Activated B cell treated with CpG ODN at 0.5 μM for 24 hours (primary cell): ENCODE results near the gene NT5DC4. TPM values are rescaled to one million over a fixed set of nuclear protein-coding genes. Genes with fewer than 3 reads are reported as not detected.

Experiments used
- ATAC-seq: fragments of 200-7000 bp; cut with Tn5 transposase; one replicate; pipeline ENCODE4 v1.10.0; 2021; ENCODE audit warnings: low read depth, mild to moderate bottlenecking, moderate library complexity
- CTCF ChIA-PET: fragments of 350-600 bp; sonication (Branson Sonifier 250); formaldehyde crosslinking; loops from one replicate; lab custom pipeline; 2021; ENCODE audit warnings: antibody characterized with exemption; lab: Charles Lee
- POLR2A ChIA-PET: fragments of 350-600 bp; sonication (Branson Sonifier 250); formaldehyde crosslinking; loops from one replicate; lab custom pipeline; 2021; ENCODE audit warnings: antibody characterized with exemption; lab: Charles Lee
- DNase-seq: peaks from one replicate; pipeline ENCODE4 v3.0.0; 2022
- H3K27ac Mint-ChIP-seq: one replicate; pipeline ENCODE4 v1.8.0; 2020; ENCODE audit warnings: mixed read lengths
- H3K27me3 Mint-ChIP-seq: one replicate; pipeline ENCODE4 v1.8.0; 2021; ENCODE audit warnings: mixed read lengths
- H3K36me3 Mint-ChIP-seq: one replicate; pipeline ENCODE4 v1.8.0; 2021; ENCODE audit warnings: low read depth, mixed read lengths
- H3K4me1 Mint-ChIP-seq: one replicate; pipeline ENCODE4 v1.8.0; 2021; ENCODE audit warnings: mixed read lengths
- H3K4me3 Mint-ChIP-seq: one replicate; pipeline ENCODE4 v1.8.0; 2020; ENCODE audit warnings: mild to moderate bottlenecking, mixed read lengths
- H3K9me3 Mint-ChIP-seq: one replicate; pipeline ENCODE4 v1.8.0; 2020; ENCODE audit warnings: mixed read lengths
- CTCF ChIP-seq: fragments of 200-600 bp; IDR thresholded peaks from one replicate; pipeline ENCODE4 v1.8.0; 2022; ENCODE audit warnings: antibody characterized with exemption, mild to moderate bottlenecking
- intact Hi-C: fragments of 100-400 bp; cut with micrococcal nuclease; formaldehyde crosslinking; loops from one replicate; pipeline ENCODE4 v1.15.1; 2024
- total RNA-seq: library from RNA; stranded (reverse); gene quantifications from 2 replicates; pipeline ENCODE4 v1.2.3, GENCODE V29; 2022

NT5DC4 gene
- total RNA-seq, 1 donor from 2014 or later, result 1.4 TPM

- POLR2A ChIA-PET, result no interaction called here
Measured at GRCh38 chr2:112686348-112687217, 34.2 kb upstream of the NT5DC4 start.

GRCh38 chr2:112687522-112687921, 33.3 kb upstream of the NT5DC4 start:
- no peak for DNase-seq
- no peaks in the 10 kb centered on the region for H3K36me3 Mint-ChIP-seq
- no peak for ATAC-seq
- no peaks in the 10 kb centered on the region for H3K27me3 Mint-ChIP-seq
- peaks cover 26% of the 10 kb centered on the region for H3K4me1 Mint-ChIP-seq
- no peak overlapping the region for H3K27ac Mint-ChIP-seq
- H3K9me3 Mint-ChIP-seq, result no peaks in the 10 kb centered on the region
- no peak for TF ChIP-seq CTCF
- H3K4me3 Mint-ChIP-seq, result no peak overlapping the region
- ChIA-PET POLR2A (interaction anchor here (0.7 kb wide), 1 partner anchor 13 kb away, joined by 6 read pairs; no protein-coding TSS in a partner anchor), CTCF (no interaction called here)
- intact Hi-C loops, result no loop called here

More at GRCh38 chr2:112686348-112687217, 34.2 kb upstream of the NT5DC4 start:
- peak overlapping the region; percentile 46 for H3K27ac Mint-ChIP-seq
- intact Hi-C loops, result no loop called here
- H3K4me1 Mint-ChIP-seq, result peaks cover 24% of the 10 kb centered on the region
- DNase-seq (no peak), ATAC-seq (peak; percentile 23)
- H3K9me3 Mint-ChIP-seq, result no peaks in the 10 kb centered on the region
- H3K36me3 Mint-ChIP-seq, result no peaks in the 10 kb centered on the region
- H3K27me3 Mint-ChIP-seq, result no peaks in the 10 kb centered on the region
- TF ChIP-seq CTCF, result no peak
- CTCF ChIA-PET, result interaction anchor here (0.7 to 2.6 kb wide), 4 partner anchors 21 to 61 kb away, joined by 4 to 19 read pairs (median 4); no protein-coding TSS in a partner anchor
- no peak overlapping the region for H3K4me3 Mint-ChIP-seq

- Mint-ChIP-seq H3K36me3 (no peaks in the 10 kb centered on the region), H3K27me3 (no peaks in the 10 kb centered on the region), H3K27ac (no peak overlapping the region), H3K4me3 (no peak overlapping the region), H3K4me1 (peaks cover 31% of the 10 kb centered on the region), H3K9me3 (no peaks in the 10 kb centered on the region)
- CTCF ChIA-PET, result no interaction called here
- DNase-seq (no peak), ATAC-seq (no peak)
- POLR2A ChIA-PET, result interaction anchor here (0.7 kb wide), 1 partner anchor 13 kb away, joined by 6 read pairs; no protein-coding TSS in a partner anchor
- TF ChIP-seq CTCF, result no peak
- intact Hi-C loops, result no loop called here
Measured at GRCh38 chr2:112688086-112688880, 32.5 kb upstream of the NT5DC4 start.

GRCh38 chr2:112690853-112691401, 29.9 kb upstream of the NT5DC4 start:
- DNase-seq (peak; percentile 37), ATAC-seq (peak; percentile 86)
- peaks cover 25% of the 10 kb centered on the region for H3K4me1 Mint-ChIP-seq
- no peaks in the 10 kb centered on the region for H3K9me3 Mint-ChIP-seq
- H3K27ac Mint-ChIP-seq, result peak overlapping the region; percentile 72
- H3K27me3 Mint-ChIP-seq, result no peaks in the 10 kb centered on the region
- intact Hi-C loops, result loop anchor here (1.0 kb wide), 5 partner anchors 17 to 91 kb away; partner anchors contain the start of gene SLC20A1
- peak; percentile 26 for TF ChIP-seq CTCF
- ChIA-PET POLR2A (interaction anchor here (0.5 to 2.9 kb wide), 6 partner anchors 10 to 65 kb away, joined by 3 to 23 read pairs (median 4); partner anchors contain the start of gene SLC20A1), CTCF (interaction anchor here (0.7 to 6.2 kb wide), 10 partner anchors 9 to 194 kb away, joined by 3 to 47 read pairs (median 4); partner anchors contain the start of gene SLC20A1)
- peak overlapping the region; percentile 78 for H3K4me3 Mint-ChIP-seq
- H3K36me3 Mint-ChIP-seq, result no peaks in the 10 kb centered on the region
